ENCODE results near the gene EFCAB11. TPM values are rescaled to one million over a fixed set of nuclear protein-coding genes. Genes with fewer than 3 reads are reported as not detected.

The EFCAB11 gene
- total RNA-seq, 1 experiment from 2014 or later = 15.5 TPM

- ChIA-PET POLR2A (no interaction called here), CTCF (interaction anchor here (0.7 to 1.5 kb wide), 4 partner anchors 8 to 860 kb away, joined by 3 to 5 read pairs (median 3); no protein-coding TSS in a partner anchor)
- Mint-ChIP-seq H3K36me3 (no peaks in the 10 kb centered on the region), H3K27me3 (ENCODE audit: low read depth) (no peaks in the 10 kb centered on the region), H3K4me1 (peaks cover 14% of the 10 kb centered on the region), H3K4me3 (no peak overlapping the region), H3K9me3 (no peaks in the 10 kb centered on the region), H3K27ac (no peak overlapping the region)
- DNase-seq (ENCODE audit: low spot score) (no peak), ATAC-seq (no peak)
- TF ChIP-seq GTF2I (CRISPR knock-in tag; conservative IDR thresholded peaks at IDR 0.05) (no peak), HMGXB4 (CRISPR knock-in tag; IDR thresholded peaks at IDR 0.05) (no peak), ERG (CRISPR knock-in tag; IDR thresholded peaks at IDR 0.05) (no peak), ZNF423 (CRISPR knock-in tag; IDR thresholded peaks at IDR 0.05) (no peak), ATF1 (CRISPR knock-in tag; IDR thresholded peaks at IDR 0.05) (no peak), ZNF219 (CRISPR knock-in tag; IDR thresholded peaks at IDR 0.05; ENCODE audit: borderline replicate concordance) (no peak), AR (CRISPR knock-in tag; IDR thresholded peaks at IDR 0.05) (no peak), FOXP1 (CRISPR knock-in tag; IDR thresholded peaks at IDR 0.05; ENCODE audit: borderline replicate concordance) (no peak), STAT6 (CRISPR knock-in tag; conservative IDR thresholded peaks at IDR 0.05; ENCODE audit: low read depth) (no peak), MYBL2 (CRISPR knock-in tag; IDR thresholded peaks at IDR 0.05) (no peak), AFF4 (CRISPR knock-in tag; IDR thresholded peaks at IDR 0.05; ENCODE audit: borderline replicate concordance) (no peak), ZNF232 (CRISPR knock-in tag; IDR thresholded peaks at IDR 0.05) (no peak), ZNF396 (CRISPR knock-in tag; IDR thresholded peaks at IDR 0.05; ENCODE audit: borderline replicate concordance) (no peak), E2F4 (CRISPR knock-in tag; IDR thresholded peaks at IDR 0.05; ENCODE audit: borderline replicate concordance, low read depth) (no peak), ARID4B (CRISPR knock-in tag; IDR thresholded peaks at IDR 0.05; ENCODE audit: borderline replicate concordance) (no peak), CREM (CRISPR knock-in tag; IDR thresholded peaks at IDR 0.05) (no peak), USF2 (CRISPR knock-in tag; IDR thresholded peaks at IDR 0.05) (no peak), MXD4 (CRISPR knock-in tag; IDR thresholded peaks at IDR 0.05; ENCODE audit: borderline replicate concordance) (no peak)
Measured at GRCh38 chr14:89900802-89901201, 53.7 kb downstream of the EFCAB11 start.
